ENCODE data around the gene SNRNP25.

The SNRNP25 gene

GRCh38 chr16:58491-59439 is 5.1 kb downstream of the SNRNP25 start:
- TF ChIP-seq SUZ12 (IDR thresholded peaks at IDR 0.05; ENCODE audit: extremely low read depth, insufficient read depth, insufficient read length) = no peak
- TF ChIP-seq ZNF274 (IDR thresholded peaks at IDR 0.05; ENCODE audit: low read depth, low read length) = no peak
- no peak for TF ChIP-seq YY1 (IDR thresholded peaks at IDR 0.05; ENCODE audit: insufficient read depth, insufficient read length)
- Histone ChIP-seq H3K9ac (ENCODE audit: insufficient read length, low read depth) (no peak overlapping the region), H3K36me3 (ENCODE audit: insufficient read depth, insufficient read length, low read length) (peaks cover 88% of the 10 kb centered on the region), H3K27me3 (ENCODE audit: insufficient read depth, insufficient read length) (no peaks in the 10 kb centered on the region), H3K4me1 (ENCODE audit: insufficient read depth, insufficient read length) (no peaks in the 10 kb centered on the region), H3K4me3 (ENCODE audit: insufficient read length, low read depth) (no peak overlapping the region), H3K9me3 (ENCODE audit: insufficient read depth, low read length) (no peaks in the 10 kb centered on the region)
- no peak for DNase-seq (ENCODE audit: low read depth, low spot score)

GRCh38 chr16:59440-60059 is 5.9 kb downstream of the SNRNP25 start:
- DNase-seq (ENCODE audit: low read depth, low spot score) = no peak
- no peak for TF ChIP-seq SUZ12 (IDR thresholded peaks at IDR 0.05; ENCODE audit: extremely low read depth, insufficient read depth, insufficient read length)
- no peak for TF ChIP-seq YY1 (IDR thresholded peaks at IDR 0.05; ENCODE audit: insufficient read depth, insufficient read length)
- TF ChIP-seq ZNF274 (IDR thresholded peaks at IDR 0.05; ENCODE audit: low read depth, low read length) = no peak
- Histone ChIP-seq H3K4me3 (ENCODE audit: insufficient read length, low read depth) (no peak overlapping the region), H3K4me1 (ENCODE audit: insufficient read depth, insufficient read length) (no peaks in the 10 kb centered on the region), H3K9me3 (ENCODE audit: insufficient read depth, low read length) (no peaks in the 10 kb centered on the region), H3K36me3 (ENCODE audit: insufficient read depth, insufficient read length, low read length) (peaks cover 96% of the 10 kb centered on the region), H3K9ac (ENCODE audit: insufficient read length, low read depth) (no peak overlapping the region), H3K27me3 (ENCODE audit: insufficient read depth, insufficient read length) (no peaks in the 10 kb centered on the region)

- Histone ChIP-seq H3K4me1 (ENCODE audit: insufficient read depth, insufficient read length) (no peaks in the 10 kb centered on the region), H3K27me3 (ENCODE audit: insufficient read depth, insufficient read length) (no peaks in the 10 kb centered on the region), H3K9me3 (ENCODE audit: insufficient read depth, low read length) (no peaks in the 10 kb centered on the region), H3K4me3 (ENCODE audit: insufficient read length, low read depth) (no peak overlapping the region), H3K9ac (ENCODE audit: insufficient read length, low read depth) (no peak overlapping the region), H3K36me3 (ENCODE audit: insufficient read depth, insufficient read length, low read length) (peaks cover 99% of the 10 kb centered on the region)
- no peak for TF ChIP-seq YY1 (IDR thresholded peaks at IDR 0.05; ENCODE audit: insufficient read depth, insufficient read length)
- TF ChIP-seq ZNF274 (IDR thresholded peaks at IDR 0.05; ENCODE audit: low read depth, low read length) = no peak
- TF ChIP-seq SUZ12 (IDR thresholded peaks at IDR 0.05; ENCODE audit: extremely low read depth, insufficient read depth, insufficient read length) = no peak
- no peak for DNase-seq (ENCODE audit: low read depth, low spot score)
Observed at GRCh38 chr16:60166-60565, 6.5 kb downstream of the SNRNP25 start.

GRCh38 chr16:60929-61878 is 7.6 kb downstream of the SNRNP25 start:
- Histone ChIP-seq H3K9ac (ENCODE audit: insufficient read length, low read depth) (no peak overlapping the region), H3K4me3 (ENCODE audit: insufficient read length, low read depth) (no peak overlapping the region), H3K9me3 (ENCODE audit: insufficient read depth, low read length) (no peaks in the 10 kb centered on the region), H3K27me3 (ENCODE audit: insufficient read depth, insufficient read length) (no peaks in the 10 kb centered on the region), H3K36me3 (ENCODE audit: insufficient read depth, insufficient read length, low read length) (peaks cover 93% of the 10 kb centered on the region), H3K4me1 (ENCODE audit: insufficient read depth, insufficient read length) (peaks cover 4% of the 10 kb centered on the region)
- TF ChIP-seq SUZ12 (IDR thresholded peaks at IDR 0.05; ENCODE audit: extremely low read depth, insufficient read depth, insufficient read length) (no peak), ZNF274 (IDR thresholded peaks at IDR 0.05; ENCODE audit: low read depth, low read length) (no peak), YY1 (IDR thresholded peaks at IDR 0.05; ENCODE audit: insufficient read depth, insufficient read length) (no peak)
- no peak for DNase-seq (ENCODE audit: low read depth, low spot score)

- H3K9me3 ChIP-seq (ENCODE audit: insufficient read depth, low read length) = no peaks in the 10 kb centered on the region
- H3K4me1 ChIP-seq (ENCODE audit: insufficient read depth, insufficient read length) = peaks cover 10% of the 10 kb centered on the region
- DNase-seq (ENCODE audit: low read depth, low spot score) = no peak
- H3K27me3 ChIP-seq (ENCODE audit: insufficient read depth, insufficient read length) = no peaks in the 10 kb centered on the region
- peaks cover 87% of the 10 kb centered on the region for H3K36me3 ChIP-seq (ENCODE audit: insufficient read depth, insufficient read length, low read length)
- TF ChIP-seq YY1 (IDR thresholded peaks at IDR 0.05; ENCODE audit: insufficient read depth, insufficient read length) = no peak
- no peak for TF ChIP-seq SUZ12 (IDR thresholded peaks at IDR 0.05; ENCODE audit: extremely low read depth, insufficient read depth, insufficient read length)
- no peak for TF ChIP-seq ZNF274 (IDR thresholded peaks at IDR 0.05; ENCODE audit: low read depth, low read length)
- no peak overlapping the region for H3K9ac ChIP-seq (ENCODE audit: insufficient read length, low read depth)
- H3K4me3 ChIP-seq (ENCODE audit: insufficient read length, low read depth) = no peak overlapping the region
Observed at GRCh38 chr16:61879-62281, 8.3 kb downstream of the SNRNP25 start.

- no peak for DNase-seq (ENCODE audit: low read depth, low spot score)
- TF ChIP-seq SUZ12 (IDR thresholded peaks at IDR 0.05; ENCODE audit: extremely low read depth, insufficient read depth, insufficient read length) (no peak), YY1 (IDR thresholded peaks at IDR 0.05; ENCODE audit: insufficient read depth, insufficient read length) (no peak), ZNF274 (IDR thresholded peaks at IDR 0.05; ENCODE audit: low read depth, low read length) (no peak)
- Histone ChIP-seq H3K27me3 (ENCODE audit: insufficient read depth, insufficient read length) (no peaks in the 10 kb centered on the region), H3K9me3 (ENCODE audit: insufficient read depth, low read length) (no peaks in the 10 kb centered on the region), H3K36me3 (ENCODE audit: insufficient read depth, insufficient read length, low read length) (peaks cover 87% of the 10 kb centered on the region), H3K4me1 (ENCODE audit: insufficient read depth, insufficient read length) (peaks cover 15% of the 10 kb centered on the region), H3K9ac (ENCODE audit: insufficient read length, low read depth) (no peak overlapping the region), H3K4me3 (ENCODE audit: insufficient read length, low read depth) (no peak overlapping the region)
Observed at GRCh38 chr16:62283-62967, 8.8 kb downstream of the SNRNP25 start.
